ENCODE data around the gene EMC10.
"Not testable (repeated sequence)": the region's sequence is repeated elsewhere in the genome, so short reads cannot be mapped to it uniquely, and the experiment has no call there.

The EMC10 gene

DNA sequence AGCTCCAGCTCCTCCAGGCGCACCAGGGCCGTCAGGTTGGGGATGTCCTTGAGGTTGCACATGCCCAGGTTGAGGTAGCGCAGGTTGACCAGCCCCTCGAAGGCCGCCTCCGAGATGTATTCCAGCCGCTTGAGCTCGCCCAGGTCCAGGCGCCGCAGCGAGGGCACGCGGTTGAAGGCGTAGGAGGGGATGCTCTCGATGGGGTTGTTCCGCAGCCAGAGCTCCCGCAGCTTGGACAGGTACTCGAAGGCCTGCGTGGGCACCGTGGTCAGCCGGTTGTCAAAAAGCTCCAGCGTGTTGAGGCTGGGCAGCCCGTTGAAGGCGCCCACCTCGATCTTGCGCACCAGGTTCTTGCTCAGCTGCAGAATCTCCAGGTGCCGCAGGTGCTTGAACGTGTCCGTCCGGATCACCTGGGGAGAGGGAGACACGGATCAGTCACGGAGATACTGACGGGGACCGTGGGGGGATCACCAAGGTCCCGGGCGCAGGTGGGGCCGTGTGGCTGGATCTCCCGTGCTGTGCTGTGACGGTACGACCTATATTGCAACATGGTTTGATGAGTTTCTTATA, 42.8 kb downstream of the EMC10 start:
- Histone ChIP-seq H3K4me3 (no peak overlapping the region), H3K27ac (no peak overlapping the region), H3K9me3 (no peaks in the 10 kb centered on the region), H3K27me3 (no peaks in the 10 kb centered on the region), H3K36me3 (peaks cover 8 to 19% (median 11%) of the 10 kb centered on the region in 3 donors), H3K4me1 (peaks cover 0 to 4% (median 0%) of the 10 kb centered on the region in 4 donors)
- DNase-seq: no peak
- intact Hi-C loops (cut with DNase I; ENCODE audit: low total_unique reads): no loop called here
- TF ChIP-seq, protein P1, sequence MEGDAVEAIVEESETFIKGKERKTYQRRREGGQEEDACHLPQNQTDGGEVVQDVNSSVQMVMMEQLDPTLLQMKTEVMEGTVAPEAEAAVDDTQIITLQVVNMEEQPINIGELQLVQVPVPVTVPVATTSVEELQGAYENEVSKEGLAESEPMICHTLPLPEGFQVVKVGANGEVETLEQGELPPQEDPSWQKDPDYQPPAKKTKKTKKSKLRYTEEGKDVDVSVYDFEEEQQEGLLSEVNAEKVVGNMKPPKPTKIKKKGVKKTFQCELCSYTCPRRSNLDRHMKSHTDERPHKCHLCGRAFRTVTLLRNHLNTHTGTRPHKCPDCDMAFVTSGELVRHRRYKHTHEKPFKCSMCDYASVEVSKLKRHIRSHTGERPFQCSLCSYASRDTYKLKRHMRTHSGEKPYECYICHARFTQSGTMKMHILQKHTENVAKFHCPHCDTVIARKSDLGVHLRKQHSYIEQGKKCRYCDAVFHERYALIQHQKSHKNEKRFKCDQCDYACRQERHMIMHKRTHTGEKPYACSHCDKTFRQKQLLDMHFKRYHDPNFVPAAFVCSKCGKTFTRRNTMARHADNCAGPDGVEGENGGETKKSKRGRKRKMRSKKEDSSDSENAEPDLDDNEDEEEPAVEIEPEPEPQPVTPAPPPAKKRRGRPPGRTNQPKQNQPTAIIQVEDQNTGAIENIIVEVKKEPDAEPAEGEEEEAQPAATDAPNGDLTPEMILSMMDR (IDR thresholded peaks at IDR 0.05): no peak

DNA sequence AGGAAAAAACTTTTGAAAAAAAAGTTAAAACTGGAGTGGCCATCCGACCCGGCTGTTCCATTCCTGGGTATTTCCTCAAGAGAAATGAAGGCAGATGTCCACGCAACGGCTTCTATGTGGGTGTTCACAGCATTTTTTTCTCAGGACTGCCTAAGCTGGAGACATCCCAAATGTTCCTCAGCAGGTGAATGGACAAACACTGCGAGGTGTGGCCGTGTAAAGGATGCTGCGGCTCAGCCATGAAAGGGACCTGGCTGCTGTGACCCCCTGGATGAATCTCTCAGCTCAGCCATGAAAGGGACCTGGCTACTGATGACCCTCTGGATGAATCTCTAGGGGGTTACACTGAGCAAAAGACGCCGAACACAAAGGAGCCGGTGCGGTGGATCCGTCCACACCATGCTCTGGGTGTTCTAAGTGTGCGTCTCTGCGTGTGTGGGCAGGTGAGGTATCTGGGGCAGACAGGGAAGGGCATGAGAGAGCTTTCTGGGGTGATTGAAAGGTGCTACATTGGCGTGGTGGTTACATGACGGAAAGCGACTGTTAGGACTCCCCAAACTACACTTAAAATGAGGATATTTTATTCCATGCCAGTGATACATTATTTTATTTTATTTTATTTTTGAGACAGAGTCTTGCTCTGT, 44.6 kb downstream of the EMC10 start:
- Histone ChIP-seq H3K27me3 (no peaks in the 10 kb centered on the region), H3K9me3 (no peaks in the 10 kb centered on the region), H3K4me1 (no peaks in the 10 kb centered on the region), H3K4me3 (no peak overlapping the region), H3K27ac (no peak overlapping the region), H3K36me3 (peaks cover 8 to 19% (median 11%) of the 10 kb centered on the region in 3 donors)
- TF ChIP-seq, protein P1 (IDR thresholded peaks at IDR 0.05): no peak
- intact Hi-C loops (cut with DNase I; ENCODE audit: low total_unique reads): no loop called here
- DNase-seq: no peak

DNA sequence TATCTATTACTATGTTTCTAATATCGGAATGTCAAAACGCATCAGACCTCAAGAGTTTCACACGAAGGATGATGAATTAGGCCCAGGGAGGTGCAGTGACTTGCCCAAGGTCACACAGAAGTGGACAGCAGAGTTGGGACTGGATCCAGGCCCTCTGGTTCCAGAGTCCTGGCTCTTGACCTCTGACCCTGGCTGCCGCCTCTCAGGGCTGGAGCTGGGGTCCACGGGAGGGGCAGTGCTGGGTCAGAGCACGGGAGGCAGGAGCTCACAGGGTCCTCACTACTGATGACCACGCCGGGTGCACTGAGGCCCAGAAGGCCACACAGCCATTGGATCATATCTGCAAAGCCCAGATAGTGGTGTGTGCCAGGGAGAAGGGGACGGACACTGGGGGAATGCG, 46.6 kb downstream of the EMC10 start:
- no peak for DNase-seq
- intact Hi-C loops (cut with DNase I; ENCODE audit: low total_unique reads): no loop called here
- TF ChIP-seq, protein P1 (IDR thresholded peaks at IDR 0.05): no peak
- H3K9me3 ChIP-seq: no peaks in the 10 kb centered on the region
- no peak overlapping the region for H3K27ac ChIP-seq
- no peaks in the 10 kb centered on the region for H3K4me1 ChIP-seq
- no peak overlapping the region for H3K4me3 ChIP-seq
- H3K27me3 ChIP-seq: no peaks in the 10 kb centered on the region
- H3K36me3 ChIP-seq: peaks cover 6 to 10% (median 8%) of the 10 kb centered on the region in 3 donors

DNA sequence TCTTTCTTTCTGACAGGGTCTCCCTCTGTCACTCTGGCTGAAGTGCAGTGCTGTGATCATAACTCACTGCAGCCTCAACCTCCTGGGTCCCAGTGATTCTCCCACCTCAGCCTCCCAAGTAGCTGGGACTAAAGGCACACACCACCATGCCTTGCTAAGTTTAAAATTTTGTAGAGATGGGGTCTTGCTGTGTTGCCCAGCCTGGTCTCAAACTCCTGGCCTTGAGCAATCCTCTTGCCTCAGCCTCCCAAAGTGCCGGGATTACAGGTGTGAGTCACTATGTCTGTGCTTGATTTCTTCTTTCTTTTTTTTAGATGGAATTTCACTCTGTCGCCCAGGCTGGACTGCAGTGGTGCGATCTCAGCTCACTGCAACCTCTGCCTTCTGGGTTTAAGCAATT, 51.7 kb downstream of the EMC10 start:
- H3K36me3 ChIP-seq; H3K27ac ChIP-seq; DNase-seq; H3K9me3 ChIP-seq; H3K4me1 ChIP-seq; intact Hi-C loops (cut with DNase I; ENCODE audit: low total_unique reads); H3K4me3 ChIP-seq: not testable (repeated sequence)
- H3K27me3 ChIP-seq: peaks cover 0 to 14% of the 10 kb centered on the region in 2 donors

DNA sequence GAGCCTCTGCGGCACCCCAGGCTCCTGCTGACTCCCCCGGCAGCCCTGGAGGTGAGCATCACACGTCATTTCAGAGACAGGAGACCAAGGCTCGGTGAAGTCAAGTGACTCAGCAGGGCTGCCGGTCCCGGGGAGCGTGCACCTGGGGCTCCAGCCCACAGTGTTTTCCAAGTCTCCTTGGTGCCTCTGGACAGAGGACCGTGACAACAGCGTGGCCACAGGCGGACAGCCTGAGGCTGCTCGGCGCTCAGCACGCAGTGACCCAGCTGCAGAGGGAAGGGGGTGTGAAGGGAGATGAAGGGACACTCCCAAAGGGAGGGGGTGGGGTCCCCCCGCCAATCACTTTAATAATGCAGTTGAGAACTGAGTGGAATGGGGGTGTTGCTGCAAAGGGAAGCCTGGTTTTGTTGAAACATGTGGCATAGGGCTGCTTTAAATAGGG, 54.9 kb downstream of the EMC10 start:
- no peak overlapping the region for H3K27ac ChIP-seq

DNA sequence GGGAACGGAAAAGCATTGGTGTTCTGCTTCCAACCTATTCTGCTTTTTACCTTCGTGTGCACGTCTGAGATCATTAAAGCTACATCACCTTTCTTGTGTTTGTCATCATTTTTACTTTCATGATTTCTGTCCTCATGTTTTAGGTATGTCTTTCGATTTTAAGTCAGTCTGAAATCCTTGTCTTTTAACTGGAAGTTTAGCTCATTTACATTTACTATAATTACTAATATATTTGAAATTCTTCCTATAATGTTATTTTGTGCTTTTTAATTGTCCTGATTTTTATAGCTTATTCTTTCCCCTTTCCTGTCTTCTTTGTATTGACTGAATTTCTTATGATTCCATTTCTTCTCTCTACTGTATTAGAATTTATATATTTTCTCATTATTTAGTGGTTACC, 56.6 kb downstream of the EMC10 start:
- DNase-seq: no peak
- H3K9me3 ChIP-seq: peaks cover 0 to 14% (median 14%) of the 10 kb centered on the region in 3 donors
- intact Hi-C loops (cut with DNase I; ENCODE audit: low total_unique reads): loop anchor here (10.0 kb wide), 1 partner anchor 252 kb away; no protein-coding TSS in a partner anchor
- TF ChIP-seq, protein P1 (IDR thresholded peaks at IDR 0.05): no peak
- no peaks in the 10 kb centered on the region for H3K36me3 ChIP-seq
- peaks cover 0 to 19% of the 10 kb centered on the region in 2 donors for H3K27me3 ChIP-seq
- no peak overlapping the region for H3K4me3 ChIP-seq
- H3K27ac ChIP-seq: no peak overlapping the region
- no peaks in the 10 kb centered on the region for H3K4me1 ChIP-seq

More for the DNA sequence above, 54.9 kb downstream of the EMC10 start:
- H3K4me3 ChIP-seq: no peak overlapping the region
- peaks cover 0 to 14% of the 10 kb centered on the region in 2 donors for H3K27me3 ChIP-seq
- H3K9me3 ChIP-seq: peaks cover 0 to 14% (median 14%) of the 10 kb centered on the region in 3 donors
- TF ChIP-seq, protein P1 (IDR thresholded peaks at IDR 0.05): no peak
- DNase-seq: no peak
- no peaks in the 10 kb centered on the region for H3K36me3 ChIP-seq
- intact Hi-C loops (cut with DNase I; ENCODE audit: low total_unique reads): loop anchor here (10.0 kb wide), 1 partner anchor 254 kb away; no protein-coding TSS in a partner anchor
- H3K4me1 ChIP-seq: no peaks in the 10 kb centered on the region

Measured in tibial artery (tissue), 4 donors.